KBM-7 (cell line): ENCODE results near the gene ECT2L.

Experiments used
- DNase-seq: peaks from one replicate; pipeline ENCODE4 v3.0.0-alpha.2; 2015
- in situ Hi-C: fragments of 300-500 bp; cut with MboI; formaldehyde crosslinking; loops from 2 replicates; pipeline ENCODE4 v1.14.3; 2020; ENCODE audit warnings: low sequenced_read_pairs, low pct_unique_long_range_greater_than_20kb, mixed read lengths

Gene ECT2L

DNA sequence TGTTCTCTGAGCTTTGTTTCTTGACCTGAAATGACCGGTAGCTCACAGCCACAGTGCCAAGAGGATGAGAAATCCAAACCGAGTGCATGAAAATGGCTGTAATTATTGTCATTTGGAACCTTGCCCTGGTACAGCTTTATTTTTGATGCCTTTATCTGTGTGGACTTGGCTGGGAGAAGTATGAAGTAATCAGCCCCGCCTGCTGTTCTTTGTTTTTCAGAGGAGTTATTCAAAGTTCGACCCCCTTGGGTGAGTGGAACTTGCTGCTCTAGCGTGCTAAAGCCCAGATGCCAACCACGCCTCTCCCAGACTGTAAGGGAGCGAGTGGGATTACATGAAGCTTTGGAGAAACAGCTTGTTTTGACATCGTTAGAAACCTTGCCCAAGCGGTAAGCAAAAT lies 48.3 kb downstream of the ECT2L start:
- no peak for DNase-seq
- in situ Hi-C loops, result no loop called here

GRCh38 chr6:138847884-138848283 lies 52.0 kb downstream of the ECT2L start:
- in situ Hi-C loops, result no loop called here

GRCh38 chr6:138848461-138848860 lies 52.6 kb downstream of the ECT2L start:
- DNase-seq, result no peak
- in situ Hi-C loops, result no loop called here

More at GRCh38 chr6:138847884-138848283, 52.0 kb downstream of the ECT2L start:
- no peak for DNase-seq

DNA sequence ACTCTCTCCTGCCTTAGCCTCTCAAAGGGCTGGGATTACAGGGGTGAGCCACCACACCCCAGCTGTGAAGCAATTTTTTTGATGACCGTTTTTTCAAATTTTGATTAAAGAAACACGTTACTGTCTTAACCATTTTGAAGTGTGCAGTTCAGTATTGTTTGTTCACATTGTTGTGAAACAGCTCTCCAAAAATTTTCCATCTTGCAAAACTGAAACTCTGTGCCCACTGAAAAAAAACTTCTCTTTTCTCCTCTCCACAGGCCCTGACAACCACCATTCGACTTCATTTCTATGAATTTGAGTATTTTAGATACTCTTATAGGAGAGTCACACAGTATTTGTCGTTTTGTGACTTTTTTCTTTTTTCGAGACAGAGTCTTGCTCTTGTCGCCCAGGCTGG lies 53.9 kb downstream of the ECT2L start:
- DNase-seq, result no peak
- in situ Hi-C loops, result no loop called here

DNA sequence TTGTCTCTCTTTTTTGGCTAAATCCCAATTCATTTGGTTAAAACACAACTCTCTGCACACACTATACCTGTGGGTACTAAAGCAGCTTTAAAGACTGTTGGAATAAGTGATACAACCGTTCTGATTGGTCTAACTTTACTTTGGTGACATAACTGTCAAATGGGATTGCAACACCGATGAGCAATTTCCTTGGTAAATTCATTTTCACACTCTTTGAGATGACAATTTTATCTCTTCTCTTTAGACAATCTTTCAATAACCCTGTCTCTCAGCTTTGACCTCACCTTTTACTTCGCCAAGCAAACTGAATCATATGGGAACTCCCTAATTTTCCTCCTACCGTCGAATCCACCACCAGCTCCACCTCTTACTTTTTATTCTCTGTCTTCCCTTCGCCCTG lies 60.8 kb downstream of the ECT2L start:
- no peak for DNase-seq
- in situ Hi-C loops, result no loop called here

GRCh38 chr6:138857775-138858174 lies 61.9 kb downstream of the ECT2L start:
- peak; percentile 38 for DNase-seq
- in situ Hi-C loops, result no loop called here

- in situ Hi-C loops, result no loop called here
- DNase-seq, result no peak
Observed at GRCh38 chr6:138862456-138862855, 66.6 kb downstream of the ECT2L start.

DNA sequence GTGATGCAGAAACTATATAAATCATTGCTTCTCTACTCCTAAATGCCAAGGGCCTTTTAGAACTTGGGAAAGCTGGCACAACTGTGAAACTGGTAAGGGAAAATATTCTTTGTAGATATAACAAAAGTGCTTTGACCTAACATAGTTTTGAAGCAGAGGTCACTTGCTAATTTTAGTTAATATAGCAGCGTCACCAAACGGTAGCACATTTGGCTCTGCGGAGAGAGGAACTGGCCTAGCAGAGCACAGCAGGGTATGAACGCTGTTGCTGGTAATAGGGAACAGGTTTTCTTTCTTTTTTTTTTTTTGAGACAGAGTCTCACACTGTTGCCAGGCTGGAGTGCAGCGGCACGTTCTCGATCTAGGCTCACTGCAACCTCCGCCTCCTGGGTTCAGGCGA lies 67.4 kb downstream of the ECT2L start:
- in situ Hi-C loops, result no loop called here
- no peak for DNase-seq

DNA sequence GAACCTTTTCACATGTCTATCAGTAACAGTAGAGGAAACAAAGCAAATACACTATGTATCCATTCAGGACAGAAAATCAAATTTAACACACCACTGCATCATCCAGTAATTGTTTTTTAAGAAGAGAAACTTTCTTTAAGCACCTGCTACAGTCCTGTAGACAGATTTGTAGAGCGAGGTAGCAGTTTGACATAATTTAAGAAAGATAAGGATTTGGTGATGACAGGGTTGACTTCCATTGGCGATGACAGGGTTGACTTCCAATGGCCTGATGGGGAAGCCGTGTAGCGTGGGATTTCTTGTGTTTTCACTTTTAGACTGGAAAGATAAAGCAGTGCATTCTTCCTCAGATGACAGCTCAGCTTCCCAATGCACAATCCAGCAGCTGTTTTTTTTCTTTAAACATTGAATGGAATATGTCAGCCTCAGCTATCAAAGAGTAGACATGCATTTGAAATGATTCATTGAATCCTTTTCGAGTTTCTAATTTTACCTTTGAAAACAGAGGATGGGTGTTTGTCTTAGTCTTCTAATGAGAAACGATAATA lies 68.5 kb downstream of the ECT2L start:
- no peak for DNase-seq
- in situ Hi-C loops, result no loop called here

DNA sequence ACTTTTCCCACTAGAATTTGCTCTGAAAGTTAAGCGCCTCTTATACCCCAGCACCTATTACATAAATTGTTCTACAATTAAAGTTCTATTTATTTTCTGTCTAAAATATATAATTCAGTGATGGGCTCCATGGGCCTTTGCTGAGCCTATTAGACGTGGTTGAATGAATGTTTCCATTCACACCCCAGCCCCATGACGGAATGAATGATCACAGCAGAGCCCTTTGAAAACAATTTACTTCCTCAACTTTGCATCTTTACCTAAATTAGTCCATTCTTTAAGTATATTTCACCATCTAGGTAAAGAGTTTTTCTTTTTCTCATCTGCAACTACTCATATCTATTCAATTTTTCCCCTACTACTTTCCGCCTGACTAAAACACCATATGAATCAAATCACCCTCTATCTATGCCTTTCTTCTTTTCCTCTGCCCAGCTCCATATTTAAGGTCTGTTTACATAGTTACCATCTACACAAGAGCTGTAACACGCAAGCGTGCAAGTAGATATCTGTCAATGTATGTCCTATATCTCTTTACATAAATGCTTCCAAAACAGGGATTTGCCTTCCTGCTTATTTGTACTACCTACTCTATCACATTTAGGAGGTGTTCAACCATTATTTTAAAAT lies 69.7 kb downstream of the ECT2L start:
- no peak for DNase-seq

DNA sequence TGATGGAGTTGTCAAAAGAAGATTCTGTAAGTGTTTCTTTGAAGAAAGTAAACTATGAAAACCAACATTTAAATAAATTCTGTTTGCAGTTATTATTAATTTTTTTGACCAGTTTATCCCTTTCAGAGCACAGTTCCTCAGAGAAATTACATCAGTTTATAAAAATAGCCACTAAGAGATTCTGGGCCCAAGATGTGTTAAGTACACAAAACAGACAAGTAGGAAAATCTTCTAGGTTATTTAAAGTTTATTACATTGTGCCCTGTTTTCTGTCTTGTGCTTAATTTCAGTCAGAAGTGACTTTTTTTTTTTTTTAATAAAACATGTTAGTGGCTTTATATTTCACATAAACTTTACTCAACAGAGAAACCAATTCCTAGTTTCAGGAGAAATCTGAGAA lies 72.3 kb downstream of the ECT2L start:
- in situ Hi-C loops, result no loop called here
- DNase-seq, result no peak

More for the DNA sequence above, 69.7 kb downstream of the ECT2L start:
- in situ Hi-C loops, result no loop called here

DNA sequence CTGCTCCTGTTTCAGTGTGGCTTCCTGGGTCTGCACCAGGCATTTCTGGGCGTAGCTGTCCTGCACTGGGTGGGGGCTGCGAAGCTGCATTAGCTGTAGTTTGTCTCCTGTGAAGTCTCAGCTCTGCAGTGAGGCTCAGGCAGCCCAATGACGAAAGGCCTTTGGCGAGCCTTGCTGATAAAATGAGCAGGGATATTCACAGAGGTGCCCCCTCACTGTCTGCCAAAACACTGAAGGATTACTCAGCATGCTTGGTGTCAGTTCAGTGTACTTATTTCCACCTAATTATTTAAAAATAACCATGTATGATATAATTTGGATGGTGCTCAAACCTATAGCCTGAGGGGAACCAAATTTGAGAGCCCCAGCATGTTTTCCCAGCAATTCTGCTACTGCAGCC lies 73.5 kb downstream of the ECT2L start:
- in situ Hi-C loops, result no loop called here

GRCh38 chr6:138873191-138873590 lies 77.3 kb downstream of the ECT2L start:
- DNase-seq, result no peak
- in situ Hi-C loops, result no loop called here

More for the DNA sequence above, 73.5 kb downstream of the ECT2L start:
- no peak for DNase-seq

- no peak for DNase-seq
- in situ Hi-C loops, result no loop called here
Observed at GRCh38 chr6:138882369-138883017, 86.6 kb downstream of the ECT2L start.

DNA sequence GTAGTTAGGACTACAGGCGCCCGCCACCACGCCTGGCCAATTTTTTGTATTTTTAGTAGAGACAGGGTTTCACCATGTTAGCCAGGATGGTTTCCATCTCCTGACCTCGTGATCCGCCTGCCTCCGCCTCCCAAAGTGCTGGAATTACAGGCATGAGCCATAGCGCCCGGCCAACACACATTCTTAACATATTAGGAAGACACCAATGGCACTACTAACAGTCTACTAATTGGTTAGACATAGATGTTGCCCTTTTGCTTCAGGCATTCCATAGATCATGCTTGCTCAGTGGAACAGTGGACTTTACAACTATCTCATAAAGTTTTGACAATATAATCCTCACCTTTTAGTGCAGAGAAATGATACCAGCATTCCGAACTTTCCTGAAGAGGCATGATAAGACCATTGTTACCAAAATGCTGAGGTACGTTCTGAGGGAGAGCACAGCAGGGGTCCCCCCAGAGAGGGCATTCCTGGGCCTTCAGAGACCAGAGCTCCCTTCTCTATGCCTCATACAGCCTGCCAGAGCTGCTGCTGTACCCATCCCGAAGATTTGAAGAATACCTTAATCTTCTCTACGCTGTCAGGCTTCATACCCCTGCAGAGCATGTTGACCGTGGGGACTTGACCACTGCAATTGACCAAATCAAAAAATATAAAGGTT lies 89.4 kb downstream of the ECT2L start:
- no peak for DNase-seq
- in situ Hi-C loops, result no loop called here

DNA sequence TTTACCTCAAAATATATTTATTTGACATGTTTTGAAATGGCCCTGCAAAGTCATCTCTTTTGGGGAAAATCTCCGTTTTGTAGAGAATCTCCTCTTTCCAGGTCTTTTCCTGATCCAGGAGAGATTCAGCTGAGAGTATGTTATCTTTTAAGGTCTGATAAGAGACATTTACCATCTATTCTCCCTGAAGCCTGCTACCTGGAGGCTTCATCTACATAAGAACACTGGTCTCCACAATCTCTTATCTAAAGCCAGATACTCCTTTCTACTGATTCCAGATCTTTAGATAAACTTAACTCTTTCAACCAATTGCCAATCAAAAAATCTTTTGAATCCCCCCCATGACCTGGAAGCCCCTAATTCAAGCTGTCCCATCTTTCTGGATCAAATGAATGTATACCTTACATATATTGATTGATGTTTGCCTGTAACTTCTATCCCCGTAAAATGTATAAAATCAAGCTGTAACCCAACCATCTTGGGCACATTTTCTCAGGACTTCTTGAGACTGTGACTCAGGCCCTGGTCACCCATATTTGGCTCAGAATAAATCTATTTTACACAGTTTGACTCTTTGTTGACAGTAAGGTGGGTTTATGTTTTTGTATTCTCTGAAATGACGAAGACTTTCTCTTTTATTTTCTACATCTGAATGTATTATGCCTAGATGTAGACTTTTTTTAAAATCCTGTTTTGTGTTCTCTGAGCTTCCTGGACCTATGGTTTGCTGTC lies 95.5 kb downstream of the ECT2L start:
- in situ Hi-C loops, result no loop called here
- DNase-seq, result no peak

DNA sequence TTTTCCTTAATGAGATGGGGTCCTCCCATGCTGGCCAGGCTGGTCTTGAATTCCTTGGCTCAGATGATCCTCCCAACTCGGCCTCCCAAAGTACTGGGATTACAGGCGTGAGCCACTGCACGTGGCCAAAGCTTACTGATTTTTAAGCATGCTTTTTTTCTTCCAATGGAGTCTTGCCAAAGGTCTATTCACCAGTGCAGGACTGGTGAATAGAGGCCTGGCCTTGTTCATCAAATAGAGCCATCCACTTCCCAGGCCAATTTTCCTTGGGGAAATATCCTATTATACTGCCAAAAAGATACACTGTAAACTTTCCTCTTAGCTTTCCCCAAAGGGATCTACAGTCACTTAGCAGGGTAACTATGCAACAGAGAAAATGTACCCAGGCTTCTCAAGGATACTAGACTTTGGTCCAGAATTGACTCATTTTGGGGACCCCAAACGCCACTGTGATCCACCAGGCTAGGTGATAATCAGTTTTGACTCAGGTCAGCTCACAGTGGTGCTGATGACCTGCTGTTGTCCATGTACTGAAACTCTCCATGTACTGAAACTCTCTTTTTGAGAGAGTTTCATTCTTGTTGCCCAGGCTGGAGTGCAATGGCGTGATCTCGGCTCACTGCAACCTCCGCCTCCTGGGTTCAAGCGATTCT lies 100.3 kb downstream of the ECT2L start:
- DNase-seq, result no peak
- in situ Hi-C loops, result no loop called here

- in situ Hi-C loops, result no loop called here
- DNase-seq, result no peak
Observed at GRCh38 chr6:138897031-138897430, 101.1 kb downstream of the ECT2L start.

GRCh38 chr6:138907167-138907566 lies 111.3 kb downstream of the ECT2L start:
- DNase-seq, result peak; percentile 49
- in situ Hi-C loops, result no loop called here
